Endothelial cell of umbilical vein (primary cell): ENCODE measurements around the gene KIZ. TPM values are rescaled to one million over a fixed set of nuclear protein-coding genes. Genes with fewer than 3 reads are reported as not detected.

Experiments
- BruUV-seq: library from RNA; stranded (reverse); fragments of 400-500 nt; replicated peaks from 2 replicates; lab custom pipeline; 2021; lab: Mats Ljungman, UMichigan
- CTCF ChIA-PET: fragments of 300-600, 350-600 bp; sonication (Branson Sonifier 250); formaldehyde crosslinking; loops from one replicate; lab custom pipeline; 2021; ENCODE audit warnings: antibody characterized with exemption, inconsistent platforms; lab: Charles Lee
- POLR2A ChIA-PET: fragments of 300-600, 350-600 bp; sonication (Branson Sonifier 250); formaldehyde crosslinking; loops from one replicate; lab custom pipeline; 2021; ENCODE audit warnings: antibody characterized with exemption, inconsistent platforms; lab: Charles Lee
- DNase-seq: peaks from one replicate; pipeline ENCODE4 v3.0.0-alpha.2; 2011; ENCODE audit warnings: low read depth, low spot score
- FAIRE-seq: peaks from 2 replicates; lab custom pipeline; 2011; peaks lifted over from hg19 to GRCh38; lab: Jason Lieb, UNC
- H2AFZ ChIP-seq: 2 replicates; pipeline ENCODE4 v1.6.0; 2012; ENCODE audit warnings: low read depth, low read length, control low read depth, inconsistent platforms
- H3K27ac ChIP-seq: 2 replicates; pipeline ENCODE4 v1.5.1; 2011; ENCODE audit warnings: low read depth, mild to moderate bottlenecking, control low read depth, low read length, moderate library complexity; ENCODE audit not compliant: insufficient read depth
- H3K27me3 ChIP-seq, 2 experiments: 2 replicates each; pipeline versions ENCODE4 v1.6.0 to v1.6.1; 2011; ENCODE audit warnings: low read length in 2 of 2, mixed read lengths in 1 of 2; ENCODE audit not compliant: control insufficient read depth in 2 of 2, insufficient read depth in 2 of 2
- H3K36me3 ChIP-seq, 2 experiments: 2 replicates in 1 of 2; 3 replicates in 1 of 2; pipeline ENCODE4 v1.5.1; 2011; ENCODE audit warnings: low read length in 2 of 2, mild to moderate bottlenecking in 1 of 2, moderate library complexity in 1 of 2; ENCODE audit not compliant: control insufficient read depth in 2 of 2, insufficient read depth in 2 of 2; ENCODE audit errors: extremely low read depth in 1 of 2
- H3K4me1 ChIP-seq: 3 replicates; pipeline ENCODE4 v1.5.1; 2011; ENCODE audit warnings: mild to moderate bottlenecking, low read length; ENCODE audit not compliant: control insufficient read depth, insufficient read depth; ENCODE audit errors: extremely low read depth
- H3K4me2 ChIP-seq: 2 replicates; pipeline ENCODE4 v1.6.1; 2011; ENCODE audit warnings: low read length, control low read depth, mixed read lengths; ENCODE audit not compliant: insufficient read depth
- H3K4me3 ChIP-seq, 3 experiments: fragments of 200-600 bp in 1 of 3; sonication (generic), shearing (Covaris generic) in 1 of 3; replicated peaks in 1 of 3; 2 replicates each; pipeline ENCODE4 v1.5.1; 2011 to 2016; ENCODE audit warnings: control low read depth in 3 of 3, low read length in 3 of 3, mild to moderate bottlenecking in 2 of 3, inconsistent platforms in 1 of 3, low read depth in 1 of 3, moderate library complexity in 1 of 3; ENCODE audit not compliant: insufficient read depth in 1 of 3
- H3K79me2 ChIP-seq: 2 replicates; pipeline ENCODE4 v1.6.0; 2012; ENCODE audit warnings: low read length, inconsistent platforms; ENCODE audit not compliant: control insufficient read depth, insufficient read depth
- H3K9ac ChIP-seq: replicated peaks from 2 replicates; pipeline ENCODE3; 2011; ENCODE audit warnings: low read length, control low read depth; ENCODE audit not compliant: insufficient read depth; ENCODE audit errors: extremely low read depth
- H3K9me1 ChIP-seq: replicated peaks from 3 replicates; pipeline ENCODE4 v1.6.0; 2011; ENCODE audit warnings: mild to moderate bottlenecking, low read length; ENCODE audit not compliant: control insufficient read depth, insufficient read depth; ENCODE audit errors: extremely low read depth
- H3K9me3 ChIP-seq: replicated peaks from 2 replicates; pipeline ENCODE4 v1.5.1; 2012; ENCODE audit warnings: low read length, inconsistent platforms; ENCODE audit not compliant: control insufficient read depth, insufficient read depth
- H4K20me1 ChIP-seq: replicated peaks from 2 replicates; pipeline ENCODE3; 2011; ENCODE audit warnings: mild to moderate bottlenecking, low read length; ENCODE audit not compliant: control insufficient read depth, insufficient read depth; ENCODE audit errors: extremely low read depth
- CTCF ChIP-seq, 2 donors: IDR thresholded peaks; 1 replicate in 1 of 2; 2 replicates in 1 of 2; pipeline ENCODE4 v1.5.1; 2011; ENCODE audit warnings: low read length in 2 of 2, mild to moderate bottlenecking in 2 of 2, moderate library complexity in 2 of 2, control low read depth in 1 of 2, inconsistent platforms in 1 of 2, low read depth in 1 of 2; ENCODE audit not compliant: insufficient read depth in 1 of 2; ENCODE audit errors: extremely low read depth in 1 of 2
- EZH2 ChIP-seq: IDR thresholded peaks from 2 replicates; pipeline ENCODE4 v1.6.1; 2012; ENCODE audit warnings: borderline replicate concordance, low read depth, mild to moderate bottlenecking, moderate library complexity, low read length, inconsistent platforms; ENCODE audit not compliant: severe bottlenecking
- FOS ChIP-seq: IDR thresholded peaks from 2 replicates; pipeline ENCODE4 v1.6.1; 2011; ENCODE audit warnings: mild to moderate bottlenecking, low read length, moderate library complexity, borderline replicate concordance; ENCODE audit not compliant: insufficient read depth
- GATA2 ChIP-seq: IDR thresholded peaks from 2 replicates; pipeline ENCODE4 v1.7.0; 2011; ENCODE audit warnings: low read depth, mild to moderate bottlenecking, moderate library complexity, mixed read lengths, low read length; ENCODE audit not compliant: insufficient read length, insufficient read depth
- JUN ChIP-seq: IDR thresholded peaks from 2 replicates; pipeline ENCODE4 v1.6.1; 2011; ENCODE audit warnings: borderline replicate concordance, low read depth; ENCODE audit not compliant: insufficient read length, insufficient read depth
- MYC ChIP-seq: IDR thresholded peaks from one replicate; pipeline ENCODE4 v1.6.1; 2011; ENCODE audit warnings: mild to moderate bottlenecking, low read depth, low read length
- POLR2A ChIP-seq: IDR thresholded peaks from 2 replicates; pipeline ENCODE4 v1.6.1; 2012; ENCODE audit warnings: low read depth, mild to moderate bottlenecking, control low read depth, low read length
- POLR2AphosphoS5 ChIP-seq: IDR thresholded peaks from 2 replicates; pipeline ENCODE4 v1.6.1; 2012; ENCODE audit warnings: low read depth, mild to moderate bottlenecking, control low read depth, low read length, moderate library complexity; ENCODE audit not compliant: insufficient read depth
- dilution Hi-C: fragments of 300-500 bp; cut with MboI; formaldehyde crosslinking; loops from one replicate; pipeline ENCODE4 v1.15.0; 2019; ENCODE audit warnings: low sequenced_read_pairs; ENCODE audit not compliant: extremely low pct_ligation_motif_present
- intact Hi-C: fragments of 100-400 bp; cut with micrococcal nuclease; formaldehyde crosslinking; loops from one replicate; pipeline ENCODE4 v1.10.0; 2022
- polyA plus RNA-seq, 4 experiments: library from polyadenylated mRNA; depleted of rRNA in 3 of 4; stranded (reverse) in 3 of 4; unstranded in 1 of 4; fragments of >200 nt; gene quantifications; 2 replicates each; pipeline versions ENCODE4 v1.2.1 to v1.2.3, GENCODE V29; 2011 to 2012; ENCODE audit warnings: missing spikeins in 1 of 4
- total RNA-seq: library from RNA; stranded (reverse); gene quantifications from 2 replicates; pipeline ENCODE4 v1.2.3, GENCODE V29; 2021
- TF ChIP-seq, protein P1 (sequence below): IDR thresholded peaks from 2 replicates; pipeline ENCODE4 v1.6.1; 2011; ENCODE audit not compliant: insufficient read depth, insufficient read length

Gene KIZ
- total and polyA plus RNA-seq, 2 donors (not counting 3 experiments of a cell fraction or from before 2014, with no cell fraction given): 3.9 to 7.3 TPM

DNA sequence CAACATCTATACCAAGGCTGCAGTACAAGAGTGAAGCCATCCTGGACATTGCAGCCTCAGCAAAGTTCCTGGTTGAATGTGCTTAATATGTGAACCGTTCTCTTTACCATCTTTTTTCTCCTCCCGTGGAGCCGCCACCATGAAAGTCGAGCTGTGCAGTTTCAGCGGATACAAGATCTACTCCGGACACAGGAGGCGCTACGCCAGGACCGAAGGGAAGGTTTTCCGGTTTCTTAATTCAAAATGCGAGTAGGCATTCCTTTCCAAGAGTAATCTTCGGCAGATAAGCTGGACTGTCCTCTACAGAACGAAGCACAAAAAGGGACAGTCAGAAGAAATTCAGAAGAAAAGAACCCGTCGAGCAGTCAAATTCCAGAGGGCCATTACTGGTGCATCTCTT, 11.3 kb upstream of the KIZ start:
- FAIRE-seq (no peak), DNase-seq (no peak)
- intact Hi-C loops: no loop called here
- Histone ChIP-seq H2AFZ (no peak overlapping the region), H4K20me1 (no peaks in the 10 kb centered on the region), H3K27me3 (peaks cover 12 to 20% of the 10 kb centered on the region in 2 experiments), H3K4me1 (no peaks in the 10 kb centered on the region), H3K9ac (no peak overlapping the region), H3K36me3 (no peaks in the 10 kb centered on the region), H3K9me3 (no peaks in the 10 kb centered on the region), H3K4me3 (no peak overlapping the region), H3K27ac (no peak overlapping the region), H3K4me2 (no peak overlapping the region), H3K79me2 (no peaks in the 10 kb centered on the region), H3K9me1 (no peaks in the 10 kb centered on the region)
- dilution Hi-C loops: no loop called here
- no peak for TF ChIP-seq POLR2AphosphoS5
- no peak for TF ChIP-seq CTCF (IDR thresholded peaks at IDR 0.05; ENCODE audit: extremely low read depth in 1 of 2, insufficient read depth in 1 of 2, low read depth in 1 of 2, low read length in 2 of 2)
- TF ChIP-seq GATA2: no peak
- no peak for TF ChIP-seq POLR2A
- no peak for TF ChIP-seq JUN
- TF ChIP-seq MYC: no peak
- TF ChIP-seq, protein P1, sequence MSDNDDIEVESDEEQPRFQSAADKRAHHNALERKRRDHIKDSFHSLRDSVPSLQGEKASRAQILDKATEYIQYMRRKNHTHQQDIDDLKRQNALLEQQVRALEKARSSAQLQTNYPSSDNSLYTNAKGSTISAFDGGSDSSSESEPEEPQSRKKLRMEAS: no peak
- no peak for TF ChIP-seq FOS
- TF ChIP-seq EZH2: no peak
- no TSS peak for BruUV-seq
- POLR2A ChIA-PET: no interaction called here
- CTCF ChIA-PET: no interaction called here
